DOHH2 (cell line): ENCODE results near the gene CCNA2.

Source experiments
- CTCF ChIP-seq: fragments of 200-600 bp; sonication (generic); IDR thresholded peaks from one replicate; pipeline ENCODE4 v1.5.1; 2014; ENCODE audit warnings: antibody characterized with exemption, mild to moderate bottlenecking, low read depth, low read length; ENCODE audit not compliant: poor library complexity, severe bottlenecking
- EZH2phosphoT487 ChIP-seq: fragments of 200-600 bp; sonication (generic); IDR thresholded peaks from 2 replicates; pipeline ENCODE4 v1.6.1; 2017; ENCODE audit warnings: borderline replicate concordance, mild to moderate bottlenecking, antibody characterized with exemption, low read length, moderate library complexity, mixed read lengths

- no peak for TF ChIP-seq CTCF
- TF ChIP-seq EZH2phosphoT487, result no peak
Measured at GRCh38 chr4:121842862-121843261, 19.2 kb upstream of the CCNA2 start.
